GM20000 (cell line): ENCODE results near the gene SPSB4.
"Not testable (repeated sequence)": the region's sequence is repeated elsewhere in the genome, so short reads cannot be mapped to it uniquely, and the experiment has no call there.

Source experiments
- DNase-seq: peaks from one replicate; pipeline ENCODE4 v3.0.0; 2012; ENCODE audit warnings: low spot score
- CTCF ChIP-seq: IDR thresholded peaks from 2 replicates; pipeline ENCODE4 v1.5.1; 2012; ENCODE audit warnings: mild to moderate bottlenecking, control low read depth; ENCODE audit errors: extremely low read depth, missing control alignments

The SPSB4 gene

DNA sequence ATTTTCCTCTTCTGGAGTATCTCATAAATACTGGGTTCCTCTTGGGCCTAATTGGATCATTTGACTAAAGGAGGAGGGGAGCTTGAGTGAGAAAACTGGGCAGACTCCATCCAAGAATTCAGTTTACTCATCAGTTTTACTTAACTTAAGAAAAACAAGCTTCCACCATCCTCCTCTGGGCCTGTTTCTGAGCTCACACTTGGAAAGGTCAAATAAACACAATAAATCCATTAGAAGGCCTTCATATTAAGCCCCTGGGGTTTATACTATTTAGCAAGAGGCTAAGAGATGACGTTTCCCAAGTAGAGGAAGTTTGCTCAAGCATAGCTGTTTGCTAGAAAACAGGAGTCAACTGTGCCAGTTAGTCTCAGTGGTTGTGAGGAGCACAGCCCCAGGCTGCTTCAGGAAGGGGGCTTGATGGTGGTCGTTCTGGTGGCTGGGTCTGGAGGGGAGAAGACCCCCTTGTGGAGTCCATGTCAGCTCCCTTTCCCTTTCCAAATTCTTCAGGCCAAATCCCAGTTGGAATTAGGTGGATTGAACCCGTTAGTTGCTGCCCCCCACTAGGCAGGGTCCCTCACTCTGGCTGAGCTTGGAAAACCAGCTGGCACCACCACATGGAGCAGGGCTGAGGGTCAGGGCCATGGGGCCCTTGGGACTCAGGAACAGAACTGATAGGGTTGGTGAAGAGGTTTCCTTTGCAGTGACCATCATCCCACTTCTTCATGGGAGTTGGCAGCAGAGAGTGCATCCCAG lies 64.8 kb downstream of the SPSB4 start:
- no peak for DNase-seq
- TF ChIP-seq CTCF = no peak

- TF ChIP-seq CTCF = no peak
- DNase-seq = no peak
These were observed 65.6 kb downstream of the SPSB4 start for GRCh38 chr3:141116721-141117120.

DNA sequence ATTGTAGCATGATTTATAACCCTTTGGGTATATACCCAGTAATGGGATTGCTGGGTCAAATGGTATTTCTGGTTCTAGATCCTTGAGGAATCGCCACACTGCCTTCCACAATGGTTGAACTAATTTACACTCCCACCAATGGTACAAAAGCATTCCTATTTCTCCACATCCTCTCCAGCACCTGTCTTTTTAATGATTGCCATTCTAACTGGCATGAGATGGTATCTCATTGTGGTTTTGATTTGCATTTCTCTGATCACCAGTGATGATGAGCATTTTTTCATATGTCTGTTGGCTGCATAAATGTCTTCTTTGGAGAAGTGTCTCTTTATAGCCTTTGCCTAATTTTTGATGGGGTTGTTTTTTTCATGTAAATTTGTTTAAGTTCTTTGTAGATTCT lies 66.8 kb downstream of the SPSB4 start:
- not testable (repeated sequence) for DNase-seq

- DNase-seq = no peak
- no peak for TF ChIP-seq CTCF
These were observed 71.4 kb downstream of the SPSB4 start for GRCh38 chr3:141122455-141123030.

DNA sequence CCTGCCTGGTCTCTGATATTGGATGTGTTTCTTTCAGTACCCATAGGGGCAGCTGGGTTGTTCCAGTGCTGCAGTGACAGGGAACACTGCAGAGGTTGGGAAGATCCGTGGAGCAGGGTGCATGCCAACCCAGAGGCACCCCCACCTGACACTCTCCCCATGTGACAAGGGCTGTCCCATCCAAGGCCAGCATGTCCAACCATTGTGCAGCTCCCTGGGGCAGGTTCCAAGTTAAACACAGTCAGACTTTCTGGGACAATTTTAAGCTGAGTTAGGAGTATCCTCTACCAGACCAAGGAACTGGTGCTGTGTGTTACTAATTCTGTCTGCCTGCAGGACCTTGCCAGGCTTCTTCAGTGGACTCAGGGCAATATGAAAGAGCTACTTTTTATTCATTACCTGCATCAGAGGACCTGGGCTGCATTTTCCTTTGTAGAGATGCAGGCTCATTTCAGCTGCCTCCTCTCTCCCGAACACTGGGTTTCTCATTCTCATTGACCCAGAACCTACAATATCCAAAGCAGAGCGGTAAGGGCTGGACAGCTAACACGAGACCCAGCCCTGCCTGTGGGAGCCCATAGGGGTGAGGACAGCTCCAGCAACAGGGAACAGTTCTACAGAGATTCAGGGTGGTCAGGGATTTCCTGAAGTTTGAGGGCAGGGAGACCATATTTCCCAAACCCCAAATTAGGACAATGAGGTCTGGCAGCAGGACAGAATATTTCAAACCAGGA lies 72.7 kb downstream of the SPSB4 start:
- no peak for DNase-seq
- TF ChIP-seq CTCF = no peak

- no peak for TF ChIP-seq CTCF
- no peak for DNase-seq
These were observed 73.6 kb downstream of the SPSB4 start for GRCh38 chr3:141124715-141125114.

DNA sequence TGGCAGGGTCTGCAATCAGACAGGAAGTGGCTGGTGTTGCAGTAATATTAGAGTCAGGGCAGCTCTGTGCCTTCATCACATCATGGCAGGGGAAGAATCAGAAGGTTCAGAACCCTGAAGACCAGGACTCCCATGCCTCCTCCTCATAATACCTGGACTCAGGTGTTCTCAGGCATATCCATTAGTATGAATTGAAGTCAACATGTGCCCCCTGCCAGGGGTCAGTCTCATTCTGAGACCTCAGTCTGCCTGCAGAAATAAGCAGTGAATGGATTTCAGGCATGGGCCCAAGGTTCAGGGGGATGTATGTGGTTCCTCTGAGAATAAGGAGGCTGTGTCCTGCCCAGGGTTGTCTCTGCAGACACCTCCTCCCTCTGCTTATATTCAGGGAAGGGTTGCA lies 74.2 kb downstream of the SPSB4 start:
- no peak for DNase-seq
- TF ChIP-seq CTCF = no peak
